GM18867 (cell line): Measurements from ENCODE around the gene SMYD2.

Source experiments
- ATAC-seq: cut with Tn5 transposase; IDR thresholded peaks from one replicate; pipeline ENCODE4 v1.9.1; 2021; ENCODE audit warnings: mild to moderate bottlenecking, moderate library complexity; ENCODE audit not compliant: unreplicated experiment

Gene SMYD2

GRCh38 chr1:214300149-214300780 lies 19.3 kb downstream of the SMYD2 start:
- no peak for ATAC-seq

- ATAC-seq = no peak
Observed at GRCh38 chr1:214301526-214301925, 20.6 kb downstream of the SMYD2 start.

- ATAC-seq = no peak
Observed at GRCh38 chr1:214303141-214303930, 22.4 kb downstream of the SMYD2 start.

- ATAC-seq = no peak
Observed at GRCh38 chr1:214305164-214305751, 24.3 kb downstream of the SMYD2 start.

- no peak for ATAC-seq
Observed at GRCh38 chr1:214306269-214306668, 25.3 kb downstream of the SMYD2 start.

GRCh38 chr1:214310010-214310409 lies 29.1 kb downstream of the SMYD2 start:
- ATAC-seq = peak; percentile 64

GRCh38 chr1:214310777-214311690 lies 30.1 kb downstream of the SMYD2 start:
- no peak for ATAC-seq

GRCh38 chr1:214312530-214313051 lies 31.6 kb downstream of the SMYD2 start:
- no peak for ATAC-seq

GRCh38 chr1:214314178-214314843 lies 33.4 kb downstream of the SMYD2 start:
- ATAC-seq = no peak

GRCh38 chr1:214316593-214316992 lies 35.6 kb downstream of the SMYD2 start:
- ATAC-seq = peak; percentile 29

GRCh38 chr1:214317300-214317699 lies 36.3 kb downstream of the SMYD2 start:
- no peak for ATAC-seq

GRCh38 chr1:214317734-214318133 lies 36.8 kb downstream of the SMYD2 start:
- peak; percentile 34 for ATAC-seq

- peak; percentile 48 for ATAC-seq
Observed at GRCh38 chr1:214318356-214318755, 37.4 kb downstream of the SMYD2 start.

- ATAC-seq = no peak
Observed at GRCh38 chr1:214318956-214319736, 38.2 kb downstream of the SMYD2 start.

GRCh38 chr1:214319938-214320337 lies 39.0 kb downstream of the SMYD2 start:
- no peak for ATAC-seq

GRCh38 chr1:214321705-214322453 lies 40.9 kb downstream of the SMYD2 start:
- ATAC-seq = peak; percentile 65

GRCh38 chr1:214324896-214325800 lies 44.2 kb downstream of the SMYD2 start:
- no peak for ATAC-seq

- ATAC-seq = peak; percentile 65
Observed at GRCh38 chr1:214326406-214326805, 45.4 kb downstream of the SMYD2 start.
